Caco-2 (cell line): Measurements from ENCODE around the gene GPR137C. TPM values are rescaled to one million over a fixed set of nuclear protein-coding genes. Genes with fewer than 3 reads are reported as not detected.

Experiments used
- BruUV-seq: library from RNA; stranded (reverse); fragments of 400-500 nt; replicated peaks from 2 replicates; lab custom pipeline; 2021; lab: Mats Ljungman, UMichigan
- CTCF ChIA-PET: fragments of 300-600 bp; sonication (Branson Sonifier 250); formaldehyde crosslinking; loops from one replicate; lab custom pipeline; 2022; ENCODE audit warnings: antibody characterized with exemption; lab: Charles Lee
- POLR2A ChIA-PET: fragments of 300-600 bp; sonication (Branson Sonifier 250); formaldehyde crosslinking; loops from one replicate; lab custom pipeline; 2022; ENCODE audit warnings: antibody characterized with exemption; lab: Charles Lee
- DNase-seq, 2 experiments: peaks; one replicate each; pipeline versions ENCODE4 v3.0.0 to v3.0.0-alpha.2; 2020 to 2022
- H3K27me3 ChIP-seq: replicated peaks from 2 replicates; pipeline ENCODE4 v1.6.0; 2011; ENCODE audit warnings: low read length; ENCODE audit not compliant: control insufficient read depth, insufficient read depth
- H3K36me3 ChIP-seq: 2 replicates; pipeline ENCODE4 v1.5.1; 2011; ENCODE audit warnings: low read length; ENCODE audit not compliant: control insufficient read depth, insufficient read depth
- H3K4me1 ChIP-seq: fragments of 250-450 bp; sonication (Bioruptor Pico); 2 replicates; pipeline ENCODE4 v1.5.1; 2020; ENCODE audit warnings: mild to moderate bottlenecking
- H3K4me3 ChIP-seq: 2 replicates; pipeline ENCODE4 v1.5.1; 2011; ENCODE audit warnings: low read depth, mild to moderate bottlenecking, control low read depth, low read length
- H3K9me3 ChIP-seq: fragments of 250-450 bp; sonication (Bioruptor Pico); 2 replicates; pipeline ENCODE4 v1.5.1; 2020; ENCODE audit warnings: mild to moderate bottlenecking, moderate library complexity
- H3K27ac Mint-ChIP-seq: one replicate; pipeline ENCODE4 v1.8.0; 2022; ENCODE audit warnings: mixed read lengths; ENCODE audit not compliant: unreplicated experiment
- H3K27me3 Mint-ChIP-seq: one replicate; pipeline ENCODE4 v1.8.0; 2022; ENCODE audit warnings: mixed read lengths; ENCODE audit not compliant: insufficient read depth, unreplicated experiment
- H3K36me3 Mint-ChIP-seq: one replicate; pipeline ENCODE4 v1.8.0; 2022; ENCODE audit warnings: mild to moderate bottlenecking, mixed read lengths; ENCODE audit not compliant: insufficient read depth, unreplicated experiment
- H3K4me1 Mint-ChIP-seq: one replicate; pipeline ENCODE4 v1.8.0; 2022; ENCODE audit warnings: low read depth, mixed read lengths; ENCODE audit not compliant: unreplicated experiment
- H3K4me3 Mint-ChIP-seq: one replicate; pipeline ENCODE4 v1.8.0; 2022; ENCODE audit warnings: mild to moderate bottlenecking, moderate library complexity, mixed read lengths; ENCODE audit not compliant: unreplicated experiment
- H3K9me3 Mint-ChIP-seq: one replicate; pipeline ENCODE4 v1.8.0; 2022; ENCODE audit warnings: mixed read lengths; ENCODE audit not compliant: unreplicated experiment
- intact Hi-C: fragments of 100-400 bp; cut with micrococcal nuclease; formaldehyde crosslinking; loops from one replicate; pipeline ENCODE4 v1.10.0; 2022; ENCODE audit not compliant: unreplicated experiment
- total RNA-seq: library from RNA; stranded (reverse); gene quantifications from 2 replicates; pipeline ENCODE4 v1.2.3, GENCODE V29; 2022
- TF ChIP-seq, protein P1 (sequence below), 2 experiments: fragments of 200-600 bp in 1 of 2; IDR thresholded peaks; 1 replicate in 1 of 2; 2 replicates in 1 of 2; pipeline versions ENCODE4 v1.5.1 to v1.8.0; 2011 to 2022; ENCODE audit warnings: antibody characterized with exemption in 1 of 2, control low read depth in 1 of 2, inconsistent platforms in 1 of 2, low read depth in 1 of 2, low read length in 1 of 2, mild to moderate bottlenecking in 1 of 2, moderate library complexity in 1 of 2; ENCODE audit not compliant: insufficient read depth in 1 of 2, severe bottlenecking in 1 of 2, unreplicated experiment in 1 of 2

GPR137C gene
- total RNA-seq, 1 experiment from 2014 or later = 2.9 TPM

DNA sequence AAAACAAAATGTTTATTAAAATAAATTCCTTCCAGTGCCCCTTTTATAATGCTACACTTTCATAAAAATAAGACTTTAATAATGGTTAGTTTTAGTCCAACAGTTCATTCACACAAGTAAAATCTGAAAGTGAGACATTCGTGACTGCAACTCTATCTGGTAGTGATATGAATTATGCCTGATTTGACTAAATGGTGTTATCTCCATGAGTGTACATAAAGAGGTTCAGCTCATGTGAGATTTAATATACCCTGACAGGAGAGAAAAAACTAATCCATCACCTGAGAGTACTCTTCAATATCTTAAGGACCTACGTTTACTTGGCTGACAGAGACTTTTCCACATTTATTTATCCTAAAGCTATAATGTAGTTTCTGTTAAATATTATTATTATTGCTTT lies 108.7 kb downstream of the GPR137C start:
- DNase-seq = no peak
- ChIA-PET CTCF (no interaction called here), POLR2A (no interaction called here)
- H3K27ac Mint-ChIP-seq = no peak overlapping the region
- TF ChIP-seq, protein P1, sequence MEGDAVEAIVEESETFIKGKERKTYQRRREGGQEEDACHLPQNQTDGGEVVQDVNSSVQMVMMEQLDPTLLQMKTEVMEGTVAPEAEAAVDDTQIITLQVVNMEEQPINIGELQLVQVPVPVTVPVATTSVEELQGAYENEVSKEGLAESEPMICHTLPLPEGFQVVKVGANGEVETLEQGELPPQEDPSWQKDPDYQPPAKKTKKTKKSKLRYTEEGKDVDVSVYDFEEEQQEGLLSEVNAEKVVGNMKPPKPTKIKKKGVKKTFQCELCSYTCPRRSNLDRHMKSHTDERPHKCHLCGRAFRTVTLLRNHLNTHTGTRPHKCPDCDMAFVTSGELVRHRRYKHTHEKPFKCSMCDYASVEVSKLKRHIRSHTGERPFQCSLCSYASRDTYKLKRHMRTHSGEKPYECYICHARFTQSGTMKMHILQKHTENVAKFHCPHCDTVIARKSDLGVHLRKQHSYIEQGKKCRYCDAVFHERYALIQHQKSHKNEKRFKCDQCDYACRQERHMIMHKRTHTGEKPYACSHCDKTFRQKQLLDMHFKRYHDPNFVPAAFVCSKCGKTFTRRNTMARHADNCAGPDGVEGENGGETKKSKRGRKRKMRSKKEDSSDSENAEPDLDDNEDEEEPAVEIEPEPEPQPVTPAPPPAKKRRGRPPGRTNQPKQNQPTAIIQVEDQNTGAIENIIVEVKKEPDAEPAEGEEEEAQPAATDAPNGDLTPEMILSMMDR (IDR thresholded peaks at IDR 0.05; ENCODE audit: insufficient read depth in 1 of 2, low read depth in 1 of 2, low read length in 1 of 2, severe bottlenecking in 1 of 2, unreplicated experiment in 1 of 2) = no peak
- H3K9me3 Mint-ChIP-seq = no peaks in the 10 kb centered on the region
- H3K4me1 Mint-ChIP-seq = no peaks in the 10 kb centered on the region
- Histone ChIP-seq H3K36me3 (no peaks in the 10 kb centered on the region; the same call in 1 of the 2 replicates), H3K9me3 (no peaks in the 10 kb centered on the region), H3K4me3 (no peak overlapping the region), H3K4me1 (no peaks in the 10 kb centered on the region), H3K27me3 (no peaks in the 10 kb centered on the region)
- no peaks in the 10 kb centered on the region for H3K36me3 Mint-ChIP-seq
- H3K4me3 Mint-ChIP-seq = no peak overlapping the region
- no TSS peak for BruUV-seq
- intact Hi-C loops = loop anchor here (10.0 kb wide), 1 partner anchor 107 kb away; the partner anchor contains the start of genes GPR137C and TXNDC16
- H3K27me3 Mint-ChIP-seq = no peaks in the 10 kb centered on the region

DNA sequence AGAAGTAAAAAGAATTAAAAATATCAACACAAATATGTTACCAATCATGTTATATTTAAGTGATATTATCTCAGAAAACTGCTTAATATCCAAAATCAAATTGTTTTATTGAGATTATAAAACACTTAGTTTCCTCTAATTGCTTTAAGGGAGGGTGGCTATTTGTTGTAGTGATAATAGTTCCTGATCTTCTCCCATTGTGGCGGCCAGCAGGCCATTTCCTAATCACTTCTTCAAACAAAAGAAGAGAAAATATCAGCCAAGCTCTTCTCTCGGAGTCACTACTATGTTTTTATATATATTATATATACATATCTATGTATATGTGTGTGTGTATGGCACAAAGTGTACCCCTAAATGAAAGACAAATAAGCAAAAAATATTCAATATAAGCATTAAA lies 111.2 kb downstream of the GPR137C start:
- Mint-ChIP-seq H3K9me3 (no peaks in the 10 kb centered on the region), H3K27ac (no peak overlapping the region), H3K36me3 (peaks cover 4% of the 10 kb centered on the region), H3K27me3 (no peaks in the 10 kb centered on the region), H3K4me3 (no peak overlapping the region), H3K4me1 (no peaks in the 10 kb centered on the region)
- Histone ChIP-seq H3K9me3 (no peaks in the 10 kb centered on the region), H3K4me3 (no peak overlapping the region), H3K4me1 (no peaks in the 10 kb centered on the region), H3K27me3 (no peaks in the 10 kb centered on the region), H3K36me3 (no peaks in the 10 kb centered on the region)
- intact Hi-C loops = loop anchor here (10.0 kb wide), 1 partner anchor 109 kb away; the partner anchor contains the start of genes GPR137C and TXNDC16
- no TSS peak for BruUV-seq
- CTCF ChIA-PET = no interaction called here
- TF ChIP-seq, protein P1 (IDR thresholded peaks at IDR 0.05; ENCODE audit: insufficient read depth in 1 of 2, low read depth in 1 of 2, low read length in 1 of 2, severe bottlenecking in 1 of 2, unreplicated experiment in 1 of 2) = no peak
- POLR2A ChIA-PET = no interaction called here
- DNase-seq = no peak

DNA sequence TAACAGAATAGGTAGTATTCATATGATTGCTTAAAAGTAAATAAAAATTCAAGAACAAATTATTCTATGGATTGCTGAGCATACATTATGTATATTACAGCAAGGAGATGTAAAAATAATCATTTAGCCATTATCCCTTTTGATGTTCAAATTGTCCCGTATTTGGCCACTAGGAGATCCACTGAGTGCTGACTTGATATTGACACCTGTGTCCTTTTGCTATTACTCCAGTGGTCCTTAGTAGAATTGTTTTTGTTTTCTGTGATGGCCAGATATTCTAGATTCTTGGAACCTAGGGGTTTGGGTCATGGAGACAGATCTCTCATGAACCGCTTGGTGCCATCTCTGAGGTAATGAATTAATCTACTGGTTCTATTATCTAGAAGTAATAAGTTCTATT lies 126.0 kb downstream of the GPR137C start:
- DNase-seq = peak in 1 of 2 experiments; percentile 28
- Histone ChIP-seq H3K27me3 (no peaks in the 10 kb centered on the region), H3K36me3 (no peaks in the 10 kb centered on the region), H3K9me3 (no peaks in the 10 kb centered on the region), H3K4me1 (no peaks in the 10 kb centered on the region), H3K4me3 (no peak overlapping the region)
- Mint-ChIP-seq H3K27ac (no peak overlapping the region), H3K4me3 (no peak overlapping the region), H3K36me3 (peaks cover 45% of the 10 kb centered on the region), H3K9me3 (no peaks in the 10 kb centered on the region), H3K4me1 (no peaks in the 10 kb centered on the region), H3K27me3 (no peaks in the 10 kb centered on the region)
- no TSS peak for BruUV-seq
- ChIA-PET CTCF (no interaction called here), POLR2A (no interaction called here)
- intact Hi-C loops = no loop called here
- TF ChIP-seq, protein P1 (IDR thresholded peaks at IDR 0.05; ENCODE audit: insufficient read depth in 1 of 2, low read depth in 1 of 2, low read length in 1 of 2, severe bottlenecking in 1 of 2, unreplicated experiment in 1 of 2) = peak; percentile 51 to 56
